Heart right ventricle (tissue), 16 donors: ENCODE data around the gene STAMBPL1. TPM values are rescaled to one million over a fixed set of nuclear protein-coding genes. Genes with fewer than 3 reads are reported as not detected.

ENCODE experiments used
- ATAC-seq, 8 donors: fragments of 200-7000 bp; cut with Tn5 transposase; one replicate each; pipeline ENCODE4 v1.9.1; 2020; ENCODE audit warnings: mild to moderate bottlenecking in 8 of 8, moderate library complexity in 8 of 8, moderate number of reproducible peaks in 1 of 8
- DNase-seq, 2 donors: peaks; one replicate each; pipeline ENCODE4 v3.0.0-alpha.2; 2020
- H3K27ac ChIP-seq, 10 donors: fragments of 200-600 bp; sonication (generic) in 2 of 10; one replicate each; pipeline versions ENCODE4 v1.5.0 to v1.8.0; 2020 to 2022; ENCODE audit warnings: mild to moderate bottlenecking in 3 of 10
- H3K27me3 ChIP-seq, 7 donors: fragments of 200-600 bp; one replicate each; pipeline ENCODE4 v1.8.0; 2021 to 2022; ENCODE audit warnings: mild to moderate bottlenecking in 2 of 7
- H3K36me3 ChIP-seq, 9 donors: fragments of 200-600 bp; sonication (generic) in 1 of 9; one replicate each; pipeline versions ENCODE4 v1.5.0 to v1.8.0; 2020 to 2022; ENCODE audit warnings: mild to moderate bottlenecking in 2 of 9
- H3K4me1 ChIP-seq, 9 donors: fragments of 200-600 bp; sonication (generic) in 1 of 9; one replicate each; pipeline versions ENCODE4 v1.5.0 to v1.8.0; 2020 to 2022; ENCODE audit warnings: mild to moderate bottlenecking in 4 of 9
- H3K4me3 ChIP-seq, 10 donors: fragments of 200-600 bp; sonication (generic) in 2 of 10; one replicate each; pipeline versions ENCODE4 v1.5.0 to v1.8.0; 2020 to 2022; ENCODE audit warnings: mild to moderate bottlenecking in 7 of 10, moderate library complexity in 2 of 10
- H3K9me3 ChIP-seq, 11 donors: fragments of 200-600 bp in 10 of 11; sonication (generic) in 2 of 11; one replicate each; pipeline versions ENCODE4 v1.5.0 to v1.8.0; 2013 to 2022; ENCODE audit warnings: mild to moderate bottlenecking in 2 of 11, control low read depth in 1 of 11, moderate library complexity in 1 of 11
- CTCF ChIP-seq, 9 donors: fragments of 200-600 bp; sonication (generic) in 2 of 9; IDR thresholded peaks; one replicate each; pipeline versions ENCODE4 v1.5.0 to v1.8.0; 2021 to 2022; ENCODE audit warnings: antibody characterized with exemption in 9 of 9, mild to moderate bottlenecking in 5 of 9, moderate library complexity in 1 of 9
- WGBS, 2 donors: extraction: QIAGEN DNeasy Blood & Tissue Kit; methylation state at CpG; one replicate each; pipeline ENCODE4 v1.1.7; 2013; ENCODE audit warnings: inconsistent platforms in 1 of 2; 5-methylcytosine and 5-hydroxymethylcytosine counted together
- intact Hi-C, 10 donors: fragments of 100-400 bp; cut with DNase I; formaldehyde crosslinking; loops; one replicate each; pipeline versions ENCODE4 v1.11.1 to v1.14.2; 2022
- polyA plus RNA-seq, 2 donors: library from polyadenylated mRNA; stranded (reverse); fragments of 200-250 nt; gene quantifications; one replicate each; pipeline ENCODE4 v1.2.3, GENCODE V29; 2013
- total RNA-seq, 10 donors: library from RNA; stranded (reverse); fragmentation: NEBNext Ultra II Directional in 3 of 10; extraction: Animal tissue kit (Norgen Biotek cat#: 25700) in 3 of 10; gene quantifications; one replicate each; pipeline versions ENCODE4 v1.2.1 to v1.2.4, GENCODE V29; 2021 to 2023
- donor health status: Arrhythmogenic right ventricular cardiomyopathy.
- donor health status: ischemic (EF 13 %, LVEDD 7.1; RV severe dilation, severe dysfunction).
- donor health status: healthy with polysubstance abuse.
- donor health status: DM: no; HTN: yes; CAD: no.
- donor health status: DM: no; HTN: no; CAD: no.
- donor health status: ischemic (EF 25% LVEDD 6.9; RV normal size, moderate dysfunction).
- donor health status: ischemic (EF 25% LVEDD 5.7; RV mildly dilated, moderate dysfunction).
- donor health status: healthy.
- donor health status: DM: yes; HTN: yes; CAD: no.
- donor health status: Ischemic cardiomyopathy.
- donor health status: ischemic (EF 35%, LVEDD 5.7; RV mildly dilated, moderate dysfunction).
- donor health status: nonischemic (EF 11% LVEDD 7.7; RV severe dilation, severe dysfunction).
- donor health status: DM: yes; HTN: yes; CAD: no.
- donor health status: PGD.
- donor health status: ischemic (EF 29% LVEDD 5.4; RV normal size, mild dysfunction).
- donor health status: nonischemic (EF 23%, LVEDD 6.1; RV moderate dilation, normal function).

STAMBPL1 gene
- total and polyA plus RNA-seq, 12 donors, result 0.94 to 3.3 (median 2.7) TPM

GRCh38 chr10:88949912-88950837 is 70.1 kb downstream of the STAMBPL1 start:
- TF ChIP-seq CTCF (IDR thresholded peaks at IDR 0.05), result no peak
- H3K36me3 ChIP-seq, result peaks cover 0 to 15% (median 0%) of the 10 kb centered on the region in 9 donors
- no peak for DNase-seq
- ATAC-seq, result no peak
- H3K4me3 ChIP-seq, result peak overlapping the region in 8 of 10 donors; percentile 8 to 53 (median 38)
- intact Hi-C loops, result no loop called here
- H3K27ac ChIP-seq, result peak overlapping the region in 9 of 10 donors; percentile 8 to 89 (median 75)
- no peaks in the 10 kb centered on the region for H3K27me3 ChIP-seq
- WGBS, 2 donors, result 48 to 56% methylated on average over 3 of the region's 3 CpGs
- no peaks in the 10 kb centered on the region for H3K9me3 ChIP-seq
- peaks cover 0 to 40% (median 24%) of the 10 kb centered on the region in 9 donors for H3K4me1 ChIP-seq

DNA sequence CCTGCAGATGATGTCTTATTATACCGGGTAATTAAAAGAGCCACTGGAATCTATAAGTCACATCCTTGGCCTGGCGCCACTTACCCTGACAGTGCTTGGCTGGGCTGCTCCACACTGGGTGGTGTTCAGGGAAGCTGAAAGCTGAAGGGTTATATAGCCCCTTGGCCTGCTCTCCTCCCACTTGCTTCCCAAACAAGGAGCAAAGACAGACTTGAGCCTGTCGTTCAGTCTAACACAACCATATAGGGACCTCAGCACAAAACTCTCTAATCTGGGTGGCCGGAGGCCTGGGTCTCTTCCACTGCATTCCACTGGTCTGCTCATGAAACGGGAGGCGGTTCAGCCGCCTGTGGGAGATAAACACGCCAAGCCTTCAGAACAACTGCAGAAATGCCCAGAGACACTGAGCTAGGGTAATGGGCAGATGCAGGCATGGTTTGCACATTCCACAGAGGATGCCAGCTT is 72.6 kb downstream of the STAMBPL1 start, which contains the start of gene ACTA2:
Gene ACTA2, minus strand, starts transcription at position 127 of the 465 bp plus-strand sequence. CDS start 3,843 bp downstream, outside the sequence.
- intact Hi-C loops, result no loop called here
- DNase-seq (peak; percentile 42 to 53), ATAC-seq (peak; percentile 43 to 81 (median 68))

DNA sequence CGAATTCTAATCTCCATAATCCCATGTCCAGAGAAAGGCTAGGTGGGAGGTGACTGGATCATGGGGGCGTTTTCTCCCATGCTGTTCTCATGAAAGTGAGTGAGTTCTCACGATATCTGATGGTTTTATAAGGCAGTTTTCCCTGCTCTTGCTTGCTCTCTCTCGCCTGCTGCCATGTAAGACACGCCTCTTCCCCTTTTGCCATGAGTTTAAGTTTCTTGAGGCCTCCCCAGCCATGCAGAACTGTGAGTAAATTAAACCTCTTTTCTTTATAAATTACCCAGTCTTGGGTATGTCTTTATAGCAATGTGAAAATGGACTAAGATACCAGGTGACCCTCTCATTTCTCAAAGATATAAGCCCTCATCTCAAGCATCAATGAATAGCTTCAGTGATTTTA is 73.6 kb downstream of the STAMBPL1 start:
- H3K27ac ChIP-seq, result peak overlapping the region in 4 of 10 donors; percentile 75 to 89 (median 78)
- TF ChIP-seq CTCF (IDR thresholded peaks at IDR 0.05), result no peak
- ATAC-seq, result no peak
- intact Hi-C loops, result no loop called here
- peaks cover 0 to 37% (median 24%) of the 10 kb centered on the region in 9 donors for H3K4me1 ChIP-seq
- no peak for DNase-seq
- WGBS, 2 donors, result 90 to 91% methylated on average over 5 of the region's 5 CpGs
- no peaks in the 10 kb centered on the region for H3K9me3 ChIP-seq
- no peaks in the 10 kb centered on the region for H3K27me3 ChIP-seq
- no peaks in the 10 kb centered on the region for H3K36me3 ChIP-seq
- no peak overlapping the region for H3K4me3 ChIP-seq

More for the DNA sequence above, 72.6 kb downstream of the STAMBPL1 start, which contains the start of gene ACTA2:
- WGBS, 2 donors, result 49 to 54% methylated on average over 8 of the region's 8 CpGs
- H3K27ac ChIP-seq, result peak within 1 kb of the TSS; percentile 13 to 89 (median 75)
- no peaks in the 10 kb centered on the region for H3K27me3 ChIP-seq
- peak within 1 kb of the TSS in 9 of 10 donors; percentile 14 to 53 (median 35) for H3K4me3 ChIP-seq
- H3K9me3 ChIP-seq, result no peaks in the 10 kb centered on the region
- H3K36me3 ChIP-seq, result no peaks in the 10 kb centered on the region
- peaks cover 0 to 37% (median 24%) of the 10 kb centered on the region in 9 donors for H3K4me1 ChIP-seq
- no peak for TF ChIP-seq CTCF (IDR thresholded peaks at IDR 0.05)

- no peaks in the 10 kb centered on the region for H3K36me3 ChIP-seq
- H3K27ac ChIP-seq, result no peak overlapping the region
- no peaks in the 10 kb centered on the region for H3K27me3 ChIP-seq
- 88 to 89% methylated on average over 4 of the region's 4 CpGs for WGBS, 2 donors
- no peak for TF ChIP-seq CTCF (IDR thresholded peaks at IDR 0.05)
- no peak for ATAC-seq
- no peaks in the 10 kb centered on the region for H3K9me3 ChIP-seq
- DNase-seq, result no peak
- H3K4me3 ChIP-seq, result no peak overlapping the region
- intact Hi-C loops, result no loop called here
- peaks cover 0 to 37% (median 24%) of the 10 kb centered on the region in 9 donors for H3K4me1 ChIP-seq
Measured at GRCh38 chr10:88954458-88955083, 74.5 kb downstream of the STAMBPL1 start.
